Measurements from ENCODE around the gene ATP2A3. TPM values are rescaled to one million over a fixed set of nuclear protein-coding genes. Genes with fewer than 3 reads are reported as not detected.
A peak's percentile ranks its signal among the peaks of the same experiment; 100 is the strongest.

The ATP2A3 gene
- polyA plus RNA-seq, 1 donor: 2.9 TPM

DNA sequence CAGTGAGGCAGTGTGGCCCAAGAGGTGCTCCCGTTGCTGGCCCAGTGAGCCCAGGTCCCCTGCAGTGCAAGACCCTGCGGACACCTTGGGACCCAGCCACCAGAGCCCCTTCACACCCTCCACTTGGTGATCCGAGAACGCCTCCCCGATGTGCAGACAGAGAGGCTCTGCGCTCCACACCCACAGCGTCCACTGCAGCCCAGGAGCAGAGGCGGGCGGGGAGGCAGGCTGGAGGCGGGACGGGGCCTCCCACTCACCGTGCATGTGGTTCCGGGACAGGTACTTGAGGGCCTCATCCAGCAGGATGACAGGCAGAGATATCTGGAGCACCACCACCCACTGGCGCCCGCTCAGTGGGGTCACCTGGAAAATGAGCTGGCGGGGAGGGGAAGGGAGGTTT is 35.8 kb downstream of the ATP2A3 start:
- no peak for DNase-seq

DNA sequence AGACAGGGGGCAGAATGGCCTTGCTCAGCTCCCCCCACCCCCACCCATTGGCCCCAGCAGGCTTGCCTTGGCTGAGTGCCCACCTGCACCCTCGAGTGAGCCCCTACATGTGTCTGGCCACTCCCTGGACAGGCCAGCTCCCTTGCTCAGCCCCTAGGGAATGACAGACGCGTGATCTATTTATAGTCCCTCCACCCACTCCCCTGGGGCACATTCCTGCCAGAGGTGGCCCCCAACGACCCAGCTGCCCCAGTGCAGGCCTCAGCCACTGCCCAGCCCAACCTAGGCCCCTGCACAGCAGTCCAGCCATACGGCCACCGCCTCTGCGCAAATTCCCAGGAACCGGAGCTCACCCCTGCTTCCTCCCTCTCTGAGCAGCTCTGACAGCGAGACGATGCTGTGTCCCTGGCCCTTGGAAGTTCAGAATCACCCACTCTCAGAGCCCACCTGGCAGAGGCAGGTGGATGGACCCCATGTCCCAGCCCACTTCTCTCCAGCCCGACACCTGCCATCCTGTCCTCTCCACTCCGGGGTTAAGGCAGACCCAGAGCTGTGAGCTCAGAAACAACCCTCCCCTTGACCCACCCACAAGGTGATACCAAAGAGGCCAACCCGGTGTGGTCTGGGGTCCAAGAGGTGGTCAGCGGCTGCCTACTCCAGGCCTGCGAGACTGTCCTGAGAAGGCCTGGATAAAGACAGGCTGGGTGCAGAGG is 36.5 kb downstream of the ATP2A3 start:
- DNase-seq: no peak

DNA sequence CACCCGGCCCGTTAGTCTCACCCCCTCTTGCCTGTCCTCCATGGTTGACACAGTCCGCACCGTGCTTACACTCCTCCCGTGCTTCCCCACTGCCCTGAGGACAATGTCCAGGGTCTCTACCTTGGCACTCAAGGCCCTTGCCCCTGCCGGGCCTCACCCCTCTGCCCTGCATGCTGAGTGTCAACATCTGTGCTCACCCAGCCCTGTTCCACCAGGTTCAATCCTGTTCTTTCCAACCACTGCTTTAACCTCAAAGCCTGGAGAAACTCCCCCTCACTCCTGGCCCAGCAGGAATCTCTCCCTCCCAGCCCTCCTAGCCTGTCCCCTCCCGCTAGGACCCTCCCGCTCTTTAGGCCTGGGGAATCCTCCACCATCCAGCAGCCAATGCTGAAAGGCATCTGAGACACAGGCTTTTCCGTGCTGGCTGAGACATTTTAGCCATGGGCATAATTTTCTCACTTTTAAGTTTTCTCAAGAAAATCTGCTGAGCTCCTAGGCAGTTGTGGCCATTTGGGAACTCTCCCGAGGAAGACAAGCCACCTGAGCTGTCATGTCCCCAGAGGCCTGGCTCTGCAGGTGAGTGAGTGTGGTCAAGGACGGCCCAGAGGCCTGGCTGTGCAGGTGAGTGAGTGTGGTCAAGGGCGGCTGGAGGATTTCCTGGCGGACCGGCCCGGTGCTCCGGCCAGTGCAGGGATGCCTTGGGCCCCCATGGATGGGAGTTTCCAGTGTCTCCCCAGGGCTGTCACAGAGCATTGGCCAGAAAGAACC is 37.2 kb downstream of the ATP2A3 start:
- DNase-seq: peak; percentile 69

DNA sequence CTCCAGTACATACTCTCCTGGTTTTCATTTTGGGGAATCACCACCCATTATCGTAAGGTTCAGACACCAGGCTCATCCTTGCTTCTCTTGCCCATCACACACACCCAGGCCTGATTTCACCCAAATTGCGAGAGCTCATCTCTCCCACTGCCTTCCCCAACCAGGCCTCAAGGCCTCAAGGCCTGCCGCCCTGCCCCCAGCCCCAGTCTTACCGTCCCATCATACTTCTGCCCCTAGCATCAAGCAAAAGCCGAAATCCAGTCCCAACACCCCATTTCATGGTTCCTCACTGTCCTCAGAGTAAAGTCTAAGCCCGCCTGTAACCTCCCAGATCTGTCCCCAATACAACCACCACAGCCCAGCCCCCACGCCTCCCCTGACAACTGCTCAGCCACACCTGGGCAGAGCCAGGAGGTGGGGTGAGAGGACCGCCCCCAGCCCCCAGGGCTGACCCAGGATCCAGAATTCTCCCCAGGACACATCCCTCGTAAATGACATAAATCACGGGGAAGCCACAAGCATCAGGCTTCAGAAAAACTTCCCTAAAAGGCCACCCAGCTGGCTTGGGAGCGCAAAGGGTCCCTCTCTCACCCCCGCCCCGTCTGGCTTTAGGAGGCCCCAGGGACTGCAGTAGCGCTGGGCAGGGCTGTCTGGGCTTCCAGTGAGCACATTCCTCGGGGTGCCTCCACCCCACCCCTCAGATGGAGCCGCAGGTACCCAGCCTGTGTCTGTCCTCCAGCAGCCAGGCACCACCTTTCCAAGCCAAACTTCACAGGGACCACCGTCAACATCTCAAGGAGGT is 38.4 kb downstream of the ATP2A3 start:
- no peak for DNase-seq

DNA sequence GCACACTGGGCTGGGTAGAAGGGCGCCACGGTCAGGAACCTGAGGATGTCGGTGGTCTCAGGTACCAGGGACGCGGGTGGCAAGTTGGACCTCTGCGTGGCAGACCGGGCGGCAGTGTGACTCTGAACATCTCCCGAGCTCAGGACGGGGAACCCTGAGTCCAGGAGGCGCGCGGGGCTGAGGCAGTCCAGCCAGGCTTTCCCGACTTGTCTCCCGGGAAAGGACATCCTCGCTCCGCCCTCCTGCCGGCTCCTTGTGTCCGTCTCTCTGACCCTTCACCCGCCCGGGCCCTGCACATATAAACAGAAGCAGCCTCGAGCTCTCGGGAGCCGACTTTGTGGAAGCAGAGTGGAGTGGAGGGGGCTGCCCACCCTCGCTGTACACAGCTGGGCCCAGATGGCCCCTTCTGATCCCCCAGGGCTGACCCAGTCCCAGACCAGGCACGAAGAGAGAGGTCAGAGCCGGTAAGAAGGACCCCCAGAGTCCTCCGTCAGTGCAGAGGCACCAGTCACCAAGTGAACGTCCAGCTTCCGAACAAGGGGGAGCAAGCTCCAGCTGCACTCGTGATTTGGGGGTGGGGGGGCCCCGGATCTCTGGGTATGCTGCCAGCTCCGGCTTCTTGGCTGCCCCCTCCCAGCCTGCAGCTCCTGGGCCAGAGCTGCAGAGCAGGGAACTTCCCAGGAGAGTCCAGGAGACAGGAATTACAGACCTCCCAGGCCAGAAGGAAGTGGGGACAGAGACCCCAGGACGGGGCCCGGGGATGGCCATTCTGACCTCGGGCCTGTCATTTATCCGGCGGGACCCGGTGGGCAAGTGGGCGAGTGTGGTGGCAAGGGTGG is 39.5 kb downstream of the ATP2A3 start:
- no peak for DNase-seq

DNA sequence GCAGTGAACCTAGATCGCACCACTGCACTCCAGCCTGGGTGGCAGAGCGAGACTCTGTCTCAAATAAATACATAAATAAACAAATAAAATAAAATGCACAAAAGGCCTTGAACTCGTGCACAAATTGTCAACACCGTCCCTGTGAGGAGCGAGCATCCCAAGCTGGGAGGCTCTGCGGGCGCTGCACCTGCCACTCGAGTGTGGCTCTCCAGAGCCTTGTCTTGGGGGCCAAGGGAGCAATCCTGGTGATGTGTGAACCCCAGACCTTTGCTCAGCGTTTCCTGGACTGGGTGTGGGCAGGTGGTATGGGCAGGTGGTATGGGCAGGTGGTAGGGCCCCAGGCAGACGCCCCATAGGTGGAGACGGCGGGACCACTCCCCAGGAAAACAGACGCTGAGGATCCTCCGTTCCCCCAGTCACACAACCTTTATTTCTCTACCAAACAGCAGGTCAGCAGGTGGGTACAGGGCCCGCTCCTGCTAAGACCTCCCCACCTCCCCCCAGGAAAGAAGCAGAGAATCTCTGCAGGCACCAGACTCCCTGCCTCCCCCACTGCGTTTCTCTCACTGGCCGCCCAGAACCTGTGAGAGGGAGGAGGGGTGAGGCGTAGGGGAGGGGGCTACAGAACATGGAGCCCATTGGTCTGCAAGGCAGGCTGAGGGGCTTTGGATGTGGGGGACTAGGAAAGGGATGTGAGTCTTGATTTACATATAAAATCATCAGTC is 40.6 kb downstream of the ATP2A3 start:
- DNase-seq: no peak

DNA sequence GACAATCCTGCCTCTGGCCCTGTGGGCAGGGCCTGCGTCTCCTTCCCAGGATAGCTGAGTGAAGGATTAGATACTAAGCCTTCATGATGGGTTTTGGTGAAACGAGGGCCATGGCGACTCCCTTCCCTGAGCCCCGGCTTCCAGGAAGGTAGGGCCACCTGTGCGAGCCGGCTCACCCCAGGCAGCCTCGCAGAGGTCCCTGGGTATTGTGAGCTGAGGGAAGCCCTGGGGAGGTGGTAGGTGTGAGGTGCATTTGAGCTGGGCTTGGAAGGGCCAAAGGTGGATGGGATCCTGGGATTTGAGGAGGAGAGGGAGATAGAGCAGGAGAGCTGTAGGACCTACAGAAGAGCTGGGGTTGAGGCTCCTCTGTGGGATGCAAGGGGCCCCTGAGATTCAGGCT is 41.5 kb downstream of the ATP2A3 start:
- no peak for DNase-seq

DNA sequence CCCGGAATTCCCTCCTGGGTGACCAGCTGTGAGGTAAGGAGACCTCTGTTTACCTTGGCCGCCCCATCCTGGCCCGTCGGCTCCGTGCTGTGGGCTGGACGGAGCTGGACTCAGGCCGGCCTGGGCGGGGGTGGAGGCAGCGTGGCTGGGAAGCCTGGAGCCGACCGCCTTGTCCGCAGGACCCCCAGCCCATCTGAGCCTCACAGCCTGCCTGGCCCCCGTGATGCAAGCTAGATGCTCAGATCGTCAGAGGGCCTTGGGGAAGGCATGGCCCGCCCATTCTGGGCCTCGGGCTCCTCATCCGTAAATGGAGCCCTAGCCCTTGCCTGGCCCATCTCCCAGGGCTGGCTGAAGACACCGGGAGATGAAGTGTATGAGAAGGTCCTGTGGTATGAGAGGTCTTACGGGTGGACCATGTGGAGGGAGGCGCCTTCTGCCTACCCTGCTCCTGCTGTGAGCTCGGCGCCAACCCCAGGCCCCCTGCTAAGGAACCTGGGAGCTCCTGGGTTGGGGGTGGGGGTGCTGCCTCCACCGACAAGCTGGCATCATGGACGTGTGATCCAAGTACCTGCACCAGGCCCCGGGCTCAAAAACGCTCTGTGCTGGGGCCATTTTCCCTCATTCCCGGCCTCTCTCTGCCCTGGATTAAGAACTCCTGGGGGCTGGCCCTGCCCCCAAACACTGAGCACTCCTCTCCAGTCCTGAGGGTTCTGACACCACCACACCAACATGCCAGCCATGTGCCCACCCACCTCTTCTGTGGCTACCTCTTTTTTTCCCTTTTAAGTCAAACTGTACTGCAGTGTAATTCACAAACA is 42.5 kb downstream of the ATP2A3 start:
- DNase-seq: no peak

DNA sequence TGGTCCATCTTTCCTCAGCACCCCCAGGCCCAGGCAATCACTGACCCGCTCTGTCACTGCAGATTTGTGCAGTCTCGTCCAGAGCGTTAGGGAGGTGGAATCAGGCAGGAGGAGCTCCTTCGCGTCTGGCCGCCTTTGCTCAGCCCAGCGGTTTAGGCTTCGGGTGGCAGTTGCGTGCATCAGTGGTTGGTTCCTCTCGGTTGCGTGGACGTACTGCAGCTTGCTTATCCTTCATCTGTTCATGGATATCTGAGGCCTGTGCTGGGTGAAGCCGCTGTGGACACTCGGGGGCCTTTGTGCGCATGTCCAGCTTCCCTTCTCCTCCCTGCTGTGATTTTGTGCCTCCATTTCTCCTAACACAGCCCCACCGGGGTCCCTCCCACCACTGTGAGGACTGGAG is 43.2 kb downstream of the ATP2A3 start:
- DNase-seq: no peak

DNA sequence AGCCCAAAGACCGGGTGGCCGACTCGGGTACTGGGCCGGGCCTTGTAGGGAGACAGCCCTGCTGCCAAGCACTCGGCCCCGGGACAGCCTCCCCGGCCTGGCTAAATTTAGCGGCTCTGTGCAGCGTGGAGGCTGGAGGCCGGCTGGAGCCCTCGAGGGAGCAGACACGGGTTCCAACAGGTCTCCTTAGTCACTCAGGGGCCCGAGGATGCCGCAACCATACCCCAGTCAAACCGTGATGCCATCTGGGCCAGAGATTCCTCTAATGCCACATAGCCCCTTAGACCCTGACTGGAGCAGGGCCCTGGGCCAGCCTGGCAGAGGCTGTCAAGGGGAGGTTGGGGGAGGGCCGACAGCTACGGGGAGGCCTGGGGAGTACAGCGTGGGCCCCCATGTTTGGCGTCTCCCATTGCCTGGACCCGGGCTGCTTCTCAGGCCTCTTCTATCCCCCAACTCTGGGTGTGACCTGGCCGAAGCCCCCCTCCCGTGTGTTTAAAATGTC is 45.1 kb downstream of the ATP2A3 start:
- DNase-seq: no peak

DNA sequence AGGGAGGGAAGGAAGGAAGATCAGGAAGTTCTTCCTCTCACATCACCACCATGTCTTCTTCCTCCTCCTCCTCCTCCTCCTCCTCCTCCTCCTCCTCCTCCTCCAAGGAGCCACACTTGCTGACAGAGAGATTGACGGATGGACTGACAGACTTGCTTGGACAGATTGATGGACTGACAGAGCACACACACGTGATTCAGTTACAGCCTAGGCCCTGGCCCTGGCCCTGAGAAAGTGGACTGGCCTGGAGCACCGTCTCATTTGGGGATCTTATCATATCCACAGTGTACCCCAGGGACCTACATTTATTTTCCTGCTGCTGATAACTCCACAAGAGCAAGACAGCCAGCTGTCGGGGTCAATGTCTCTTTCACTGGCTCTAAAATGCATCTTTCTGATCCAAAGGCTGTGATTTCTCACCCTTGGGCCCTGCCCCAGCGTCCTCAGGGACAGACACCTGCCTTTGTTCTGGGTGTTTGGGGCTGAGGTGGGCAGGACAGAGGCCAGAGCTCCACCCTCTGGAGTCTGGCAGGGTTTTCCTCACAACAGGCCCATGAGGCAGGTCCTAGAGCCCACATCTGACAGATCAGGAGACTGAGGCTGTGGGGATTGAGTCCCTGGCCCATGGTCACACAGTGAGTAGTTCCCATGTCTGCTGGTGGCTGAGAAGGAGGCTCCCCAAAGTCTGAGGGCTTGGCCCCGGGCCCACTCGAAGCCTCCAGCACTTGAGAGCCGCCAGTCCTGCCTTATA is 45.7 kb downstream of the ATP2A3 start:
- DNase-seq: no peak

DNA sequence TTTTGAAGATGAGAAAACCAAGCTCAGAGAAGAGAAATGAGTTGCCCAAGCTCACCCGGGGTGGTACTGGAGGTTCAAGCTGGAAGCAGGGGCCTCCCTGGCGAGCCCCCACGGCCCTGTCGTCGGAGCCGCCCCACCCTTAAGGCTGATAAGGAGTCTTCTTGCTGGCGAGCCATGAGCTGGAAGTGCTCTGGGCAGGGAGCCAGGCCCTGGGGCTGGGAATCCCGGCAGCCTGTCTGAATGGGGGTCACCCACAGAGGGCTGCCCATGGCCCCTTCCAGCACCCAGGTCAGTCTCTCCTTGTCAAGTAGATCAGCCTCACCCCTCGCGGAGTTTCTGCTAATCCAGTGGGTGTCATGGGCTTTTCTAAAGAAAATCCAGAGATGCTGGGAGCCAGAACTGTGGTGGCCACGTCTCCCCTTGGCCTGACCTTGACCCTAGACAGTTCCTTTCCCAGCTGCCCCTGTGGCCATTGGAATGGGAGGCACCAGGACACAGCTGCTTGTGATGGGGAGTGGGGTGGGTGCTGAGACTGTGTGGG is 46.8 kb downstream of the ATP2A3 start:
- DNase-seq: no peak

DNA sequence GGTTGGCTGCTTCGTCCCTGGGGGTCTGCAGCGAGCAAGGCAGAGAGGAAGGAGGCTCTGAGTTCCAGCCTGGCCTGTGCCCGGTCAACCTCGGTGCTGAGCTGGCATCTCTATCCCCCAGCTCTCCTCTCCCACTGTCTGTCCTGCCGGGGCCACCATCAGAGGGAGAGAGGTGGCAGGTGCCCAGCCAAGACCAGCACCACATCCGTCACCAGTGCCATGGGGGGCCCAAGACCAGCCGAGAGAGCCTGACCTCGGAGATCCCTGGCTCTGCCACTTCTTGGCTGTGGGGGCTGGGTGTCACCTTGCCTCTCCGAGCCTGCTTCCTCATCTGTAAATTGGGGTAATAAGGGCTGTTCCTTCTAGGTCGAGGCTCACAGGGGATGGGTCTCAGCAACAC is 47.4 kb downstream of the ATP2A3 start:
- no peak for DNase-seq

DNA sequence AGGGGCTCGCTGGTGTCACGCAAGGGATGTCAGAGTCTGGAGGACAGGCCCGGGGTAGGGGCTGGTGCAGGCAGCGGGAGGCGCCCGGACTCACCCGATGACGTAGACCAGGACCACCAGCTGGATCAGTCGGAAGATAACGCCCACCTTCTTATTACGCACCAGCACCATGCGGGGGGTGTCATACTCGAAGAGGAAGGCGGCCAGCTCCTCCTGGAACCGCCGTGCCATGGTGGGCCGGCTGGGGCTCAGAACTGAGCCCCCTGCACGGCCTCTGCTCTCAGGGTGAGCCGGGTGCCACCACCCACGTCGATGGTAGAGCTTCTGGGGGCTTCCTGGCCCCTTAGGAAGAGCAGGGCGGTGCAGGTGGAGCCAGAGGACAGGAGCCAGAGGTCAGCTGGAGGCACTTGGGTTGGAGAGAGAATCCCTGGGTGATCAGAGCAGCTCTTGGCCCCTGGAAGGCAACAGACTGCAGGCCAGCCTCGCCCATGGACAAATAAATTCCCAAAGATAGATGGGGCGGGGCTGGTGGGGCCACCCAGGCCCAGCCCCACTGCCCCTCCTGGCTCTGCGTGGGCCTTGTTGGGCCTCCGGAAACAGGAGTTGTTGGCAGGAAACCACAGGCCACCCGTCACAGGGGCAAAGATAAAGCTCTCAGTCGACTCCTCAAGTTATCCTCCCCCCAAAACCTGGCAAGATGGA is 48.1 kb downstream of the ATP2A3 start, which contains the start of gene P2RX1:
TSS of gene P2RX1 (minus strand) at position 471 of the 702 bp plus-strand sequence. CDS start at position 231, 240 bp downstream.
- DNase-seq: no peak

DNA sequence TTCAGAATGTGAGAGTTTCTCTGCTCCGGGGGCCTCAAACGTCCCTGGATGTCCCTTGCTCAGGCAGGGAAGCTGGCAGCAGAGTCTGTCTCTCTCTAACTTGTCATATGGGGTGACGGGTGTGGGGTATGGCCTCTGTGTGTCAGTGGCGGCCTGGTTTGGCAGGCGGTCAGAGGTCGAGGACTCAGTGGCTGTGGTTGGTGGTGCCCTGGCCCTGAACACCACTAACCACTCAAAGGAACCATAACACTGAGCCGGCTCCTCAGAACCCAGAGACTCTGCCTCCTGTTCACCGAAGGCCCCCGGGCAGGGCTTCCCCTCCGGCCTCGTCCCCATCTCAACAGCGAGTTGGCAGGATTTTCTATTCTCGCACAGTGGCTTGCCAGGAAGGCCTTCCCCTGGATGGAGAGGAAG is 48.6 kb downstream of the ATP2A3 start:
- no peak for DNase-seq

DNA sequence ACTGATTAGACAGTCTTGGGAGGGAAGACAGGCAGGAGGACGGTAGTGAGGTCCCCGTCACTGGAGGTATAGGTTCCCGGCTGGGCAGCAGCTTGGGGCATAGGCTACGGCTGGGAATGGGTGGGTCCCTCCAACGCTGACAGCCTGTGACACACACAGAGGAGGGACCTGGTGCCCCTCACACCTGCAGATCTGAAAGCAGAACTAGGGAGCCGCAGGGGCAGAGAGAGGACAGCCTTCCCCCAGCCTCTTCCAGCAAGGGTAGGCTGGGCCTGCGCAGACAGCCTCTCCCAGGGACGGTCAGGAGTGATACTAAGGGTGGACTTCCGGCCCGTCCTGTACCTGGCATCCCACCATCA is 49.9 kb downstream of the ATP2A3 start:
- no peak for DNase-seq

DNA sequence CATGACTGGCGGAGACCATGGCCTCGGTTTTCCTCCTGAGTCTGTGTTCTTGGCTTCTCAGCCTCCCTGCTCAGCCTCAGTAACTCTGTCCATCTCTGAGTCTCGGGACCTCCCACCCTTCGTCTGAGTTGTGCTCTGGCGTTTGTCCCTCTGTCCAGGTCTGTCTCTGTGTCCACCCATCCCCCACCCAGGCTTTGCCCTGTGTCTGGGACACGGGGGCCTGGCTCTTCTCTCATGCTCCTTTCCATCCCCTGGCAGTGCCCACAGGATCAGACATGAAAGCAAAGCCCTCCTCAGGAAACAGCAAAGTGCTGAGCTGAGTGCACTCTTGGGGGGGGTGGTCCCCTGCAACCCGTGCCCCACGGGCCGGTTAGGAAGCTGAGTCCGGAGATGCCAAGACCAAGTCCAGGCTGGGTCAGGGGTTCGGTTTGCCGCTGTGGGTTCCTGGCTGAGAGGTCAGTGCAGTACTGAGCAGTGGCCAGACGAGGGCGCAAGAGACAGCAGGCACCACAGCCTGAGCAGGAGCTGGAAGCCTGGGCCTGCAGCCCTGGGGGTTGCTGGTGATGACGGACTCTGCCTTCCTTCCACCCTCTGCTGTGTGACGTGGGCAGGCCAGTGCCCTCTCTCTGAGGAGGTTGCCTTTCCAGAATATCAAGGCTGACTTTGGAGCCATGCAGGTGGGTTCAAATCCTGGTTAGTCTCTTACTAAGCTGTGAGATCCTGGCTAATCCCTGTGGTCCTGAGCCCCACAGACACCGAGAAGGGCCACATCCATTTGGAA is 50.5 kb downstream of the ATP2A3 start:
- no peak for DNase-seq

DNA sequence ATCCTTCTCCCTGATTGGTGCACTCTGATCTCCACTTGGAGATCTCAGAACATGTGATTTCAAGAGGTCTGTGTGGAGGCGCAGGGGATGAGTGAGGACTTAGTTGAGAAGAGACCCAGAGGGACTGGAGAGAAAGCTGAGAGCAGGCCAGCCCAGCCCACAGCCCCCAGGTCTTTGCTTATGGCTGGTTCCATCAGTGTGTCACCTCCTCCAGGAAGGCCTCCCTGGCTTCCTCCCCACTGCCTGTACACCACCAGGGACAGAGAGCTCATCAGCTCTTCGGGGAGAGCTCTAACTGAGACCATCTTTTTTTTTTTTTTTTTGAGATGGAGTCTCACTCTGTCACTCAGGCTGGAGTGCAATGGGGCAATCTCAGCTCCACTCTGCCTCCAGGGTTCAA is 51.4 kb downstream of the ATP2A3 start:
- no peak for DNase-seq
